ENCODE results near the gene DUSP19. TPM values are rescaled to one million over a fixed set of nuclear protein-coding genes. Genes with fewer than 3 reads are reported as not detected.
"Not testable (repeated sequence)": the region's sequence is repeated elsewhere in the genome, so short reads cannot be mapped to it uniquely, and the experiment has no call there.

The DUSP19 gene, protein sequence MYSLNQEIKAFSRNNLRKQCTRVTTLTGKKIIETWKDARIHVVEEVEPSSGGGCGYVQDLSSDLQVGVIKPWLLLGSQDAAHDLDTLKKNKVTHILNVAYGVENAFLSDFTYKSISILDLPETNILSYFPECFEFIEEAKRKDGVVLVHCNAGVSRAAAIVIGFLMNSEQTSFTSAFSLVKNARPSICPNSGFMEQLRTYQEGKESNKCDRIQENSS
- 3.4 and 3.9 TPM in 2 replicates for total RNA-seq (2014; rRNA removed; shearing (Covaris generic))

DNA sequence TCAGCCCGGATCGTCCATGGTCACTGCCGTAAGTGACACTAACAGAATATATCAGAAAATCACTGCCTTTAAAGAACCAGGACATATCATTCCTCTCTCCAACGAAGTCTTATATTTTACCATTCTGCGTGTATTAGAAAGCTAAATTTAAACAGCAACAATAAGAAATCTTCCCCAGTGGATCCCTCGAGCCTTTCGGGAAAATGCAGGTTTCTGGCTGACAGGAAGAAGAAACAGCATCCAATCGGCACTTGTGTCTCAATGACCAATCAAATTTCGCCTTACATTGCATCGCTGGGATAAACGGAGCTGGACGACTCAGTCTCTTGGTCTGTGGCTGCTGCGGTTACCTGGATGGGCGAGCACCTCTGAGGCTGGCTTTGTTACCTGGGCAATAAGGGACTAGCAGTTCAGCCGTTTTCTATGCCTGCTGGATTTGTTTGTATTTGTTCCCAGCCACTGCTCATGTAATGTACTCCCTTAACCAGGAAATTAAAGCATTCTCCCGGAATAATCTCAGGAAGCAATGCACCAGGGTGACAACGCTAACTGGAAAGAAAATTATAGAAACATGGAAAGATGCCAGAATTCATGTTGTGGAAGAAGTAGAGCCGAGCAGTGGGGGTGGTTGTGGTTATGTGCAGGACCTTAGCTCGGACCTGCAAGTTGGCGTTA is at the start of gene DUSP19:
DUSP19 (plus strand) TSS at position 284 of the 675 bp plus-strand sequence; CDS start at position 471, 187 bp downstream.
- H3K36me3 ChIP-seq, result no peaks in the 10 kb centered on the region
- H3K27me3 ChIP-seq, result 0 out of 2 replicates have a peak, but pooled peaks cover 3% of the 10 kb centered on the region
- H3K27ac ChIP-seq, result peak within 1 kb of the TSS; percentile 17; the same call in 1 of the 2 replicates
- DNase-seq, result peak; percentile 80 to 96
- H3K4me1 ChIP-seq, result no peaks in the 10 kb centered on the region; the same call in 1 of the 2 replicates
- H3K4me3 ChIP-seq, result peak within 1 kb of the TSS; percentile 72
- H3K9me3 ChIP-seq (replicated peaks), result no peaks in the 10 kb centered on the region

DNA sequence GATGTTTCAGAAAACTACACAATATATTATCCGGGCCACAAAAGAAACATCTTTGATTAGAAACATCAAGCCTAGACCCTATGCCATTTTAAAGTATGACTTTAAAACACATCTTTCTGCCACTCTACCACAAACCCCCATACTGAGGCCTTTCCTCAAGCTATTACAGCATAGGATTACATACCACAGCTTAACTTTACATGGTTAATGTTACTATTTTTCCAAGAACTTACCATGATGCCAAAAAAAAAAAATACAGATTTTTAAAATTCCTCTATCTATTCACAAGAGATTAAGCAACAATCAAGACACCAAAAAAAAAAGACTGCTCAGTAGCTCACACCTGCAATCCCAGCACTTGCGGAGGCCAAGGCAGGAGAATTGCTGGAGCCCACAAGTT is 49.3 kb upstream of the DUSP19 start:
- Histone ChIP-seq H3K27ac (no peak overlapping the region), H3K4me3 (no peak overlapping the region), H3K36me3 (peaks cover 10% of the 10 kb centered on the region), H3K27me3 (no peaks in the 10 kb centered on the region), H3K4me1 (peaks cover 10% of the 10 kb centered on the region; the same call in 1 of the 2 replicates), H3K9me3 (replicated peaks) (no peaks in the 10 kb centered on the region)
- no peak for DNase-seq

DNA sequence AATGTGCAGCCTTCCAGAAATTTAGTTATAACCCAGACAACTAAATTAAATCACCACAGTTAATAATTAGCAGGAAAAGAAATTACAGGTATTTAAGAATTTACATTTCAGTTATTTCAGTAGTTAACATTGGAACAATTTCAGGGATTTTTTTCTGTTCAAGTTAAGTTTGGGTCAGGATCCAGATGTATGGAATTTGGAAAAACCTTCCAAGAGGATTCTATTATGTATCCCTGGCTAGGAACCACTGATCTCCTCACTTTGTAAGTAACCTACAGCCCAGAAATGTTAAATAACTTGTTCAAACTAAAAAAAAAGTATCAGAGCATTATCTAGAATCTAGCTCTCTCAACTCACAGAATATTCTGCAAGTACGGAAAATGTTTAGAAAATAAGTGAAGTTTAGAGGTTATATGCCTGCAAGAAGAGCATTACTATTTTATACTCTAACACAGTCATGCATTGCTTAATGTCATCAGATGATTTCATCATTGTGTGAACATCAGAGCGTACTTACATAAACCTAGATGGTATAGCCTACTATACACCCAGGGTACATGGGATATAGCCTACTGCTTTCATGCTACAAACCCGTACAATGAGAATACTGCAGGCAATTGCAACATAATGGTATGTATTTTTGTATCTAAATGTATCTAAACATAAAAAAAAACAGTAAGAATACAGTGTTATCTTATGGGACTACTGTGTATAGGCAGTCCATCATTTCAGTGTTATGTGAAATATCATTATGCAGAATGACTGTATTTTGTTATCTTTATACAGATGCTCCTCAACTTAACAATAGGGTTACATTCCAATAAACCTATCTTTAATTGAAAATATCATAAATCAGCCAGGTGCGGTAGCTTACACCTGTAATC is 46.4 kb upstream of the DUSP19 start:
- Histone ChIP-seq H3K4me3 (no peak overlapping the region), H3K27me3 (no peaks in the 10 kb centered on the region), H3K36me3 (peaks cover 6% of the 10 kb centered on the region; the same call in 1 of the 2 replicates), H3K4me1 (peaks cover 13% of the 10 kb centered on the region), H3K27ac (no peak overlapping the region), H3K9me3 (replicated peaks) (no peaks in the 10 kb centered on the region)
- no peak for DNase-seq

DNA sequence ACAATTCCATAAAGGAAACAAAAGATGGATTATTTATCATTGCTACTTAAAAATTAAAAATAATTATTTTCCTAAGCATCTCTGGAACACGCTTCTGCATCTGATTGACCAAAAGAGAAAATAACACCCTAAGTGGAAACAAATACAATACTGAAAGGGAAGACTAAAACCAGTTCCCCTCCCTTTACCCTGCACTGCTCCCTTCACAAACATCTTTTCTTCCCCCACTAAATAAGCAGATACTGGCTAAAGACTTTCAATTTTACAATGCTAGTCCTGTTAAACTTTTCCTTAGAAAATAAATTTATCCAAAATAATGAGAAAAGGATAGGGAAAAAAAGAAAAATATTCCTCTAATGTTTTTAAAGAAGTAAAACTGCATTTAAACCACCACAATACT is 44.6 kb upstream of the DUSP19 start:
- no peak overlapping the region for H3K4me3 ChIP-seq
- no peaks in the 10 kb centered on the region for H3K36me3 ChIP-seq
- H3K27me3 ChIP-seq, result no peaks in the 10 kb centered on the region
- H3K9me3 ChIP-seq (replicated peaks), result no peaks in the 10 kb centered on the region
- H3K27ac ChIP-seq, result no peak overlapping the region
- DNase-seq, result no peak
- peaks cover 13% of the 10 kb centered on the region for H3K4me1 ChIP-seq

DNA sequence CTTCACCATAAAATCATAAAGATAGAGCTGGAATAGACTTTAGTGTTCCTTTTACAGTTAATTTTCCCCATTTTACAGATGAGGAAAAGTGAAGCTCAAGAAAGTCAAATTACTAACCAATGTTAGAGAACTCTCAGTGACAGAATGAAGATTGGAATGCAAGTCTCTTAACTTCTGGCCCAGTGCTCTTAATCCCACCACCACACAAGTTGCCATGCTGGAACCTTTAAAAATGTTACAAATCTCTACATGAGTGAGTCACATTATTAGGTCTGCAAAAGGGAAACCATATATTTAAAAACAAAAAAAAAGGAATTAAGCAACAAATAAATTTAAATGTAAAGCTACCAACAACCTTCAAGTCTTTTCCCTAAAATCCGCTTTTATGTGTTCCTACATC is 43.7 kb upstream of the DUSP19 start:
- Histone ChIP-seq H3K4me1 (peaks cover 13% of the 10 kb centered on the region), H3K27ac (no peak overlapping the region), H3K9me3 (replicated peaks) (no peaks in the 10 kb centered on the region), H3K27me3 (no peaks in the 10 kb centered on the region), H3K4me3 (no peak overlapping the region), H3K36me3 (no peaks in the 10 kb centered on the region)
- DNase-seq, result peak in 1 of 2 experiments; percentile 15

DNA sequence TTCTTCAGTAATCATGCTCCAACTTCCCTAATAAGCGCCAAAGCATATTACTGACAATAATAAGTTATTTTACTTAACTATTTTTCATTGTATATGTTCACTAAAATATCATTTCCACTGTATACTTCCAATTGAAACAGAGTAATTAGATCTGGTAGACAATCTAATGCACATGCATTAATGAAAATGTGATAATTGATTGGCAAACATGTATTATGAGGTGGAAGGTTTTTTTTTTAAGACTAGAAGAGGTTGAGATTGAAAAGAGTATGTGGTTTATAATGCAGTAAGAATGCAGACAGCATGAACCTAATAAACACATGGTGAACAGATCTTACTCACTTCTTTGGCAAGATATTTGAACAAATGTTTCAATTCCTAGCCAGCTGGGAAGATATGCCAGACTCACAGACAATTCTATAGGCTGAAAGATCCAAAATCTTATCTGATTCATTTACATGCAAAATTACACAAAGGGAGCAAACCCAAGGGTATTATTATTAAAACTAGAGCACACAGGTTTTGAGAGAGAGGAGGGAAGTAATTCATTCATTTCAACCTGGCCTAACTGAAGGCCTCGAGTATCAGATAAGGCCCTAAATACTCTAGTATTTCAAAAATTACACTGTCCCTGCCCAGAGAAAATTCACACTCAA is 43.1 kb upstream of the DUSP19 start:
- Histone ChIP-seq H3K36me3 (no peaks in the 10 kb centered on the region), H3K9me3 (replicated peaks) (no peaks in the 10 kb centered on the region), H3K27me3 (no peaks in the 10 kb centered on the region), H3K27ac (peak overlapping the region; percentile 37), H3K4me3 (peak overlapping the region; percentile 97), H3K4me1 (peaks cover 13% of the 10 kb centered on the region)
- DNase-seq, result peak in 1 of 2 experiments; percentile 22

DNA sequence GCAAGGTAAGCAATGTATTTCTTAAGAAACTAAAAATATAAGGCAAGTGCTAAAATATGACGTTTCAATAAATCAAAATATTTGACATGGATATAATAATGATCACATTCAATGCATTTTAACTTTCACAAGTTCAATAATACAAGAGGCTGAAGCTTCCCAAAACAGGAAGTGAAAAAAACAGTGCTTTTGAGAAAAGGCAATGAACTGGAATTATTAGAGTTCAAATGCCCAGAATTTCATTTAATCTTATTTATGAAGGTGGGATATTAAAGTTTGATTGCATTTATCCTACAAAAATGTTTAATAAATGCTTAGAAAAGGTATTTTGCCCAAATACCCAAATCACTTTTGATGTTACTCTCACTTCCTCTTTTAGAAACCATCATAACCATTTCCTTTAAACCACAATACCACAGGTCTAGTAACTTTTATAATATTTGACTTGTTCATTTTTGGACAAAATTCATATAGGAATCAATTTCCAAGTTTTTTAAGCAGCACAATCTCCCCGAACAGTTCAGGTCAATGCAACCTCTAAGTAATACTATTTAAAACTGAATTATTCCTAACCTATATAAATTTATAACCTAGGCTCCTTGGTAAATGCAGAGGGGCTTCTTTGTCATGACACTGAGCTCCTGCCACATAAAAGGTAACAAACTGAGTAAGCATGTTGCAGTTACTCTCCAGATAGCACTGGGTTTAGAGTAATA is 42.4 kb upstream of the DUSP19 start:
- peak in 1 of 2 experiments; percentile 7 for DNase-seq
- no peaks in the 10 kb centered on the region for H3K9me3 ChIP-seq (replicated peaks)
- peaks cover 13% of the 10 kb centered on the region for H3K4me1 ChIP-seq
- peak overlapping the region; percentile 37 for H3K27ac ChIP-seq
- H3K4me3 ChIP-seq, result peak overlapping the region; percentile 97
- no peaks in the 10 kb centered on the region for H3K36me3 ChIP-seq
- H3K27me3 ChIP-seq, result no peaks in the 10 kb centered on the region

DNA sequence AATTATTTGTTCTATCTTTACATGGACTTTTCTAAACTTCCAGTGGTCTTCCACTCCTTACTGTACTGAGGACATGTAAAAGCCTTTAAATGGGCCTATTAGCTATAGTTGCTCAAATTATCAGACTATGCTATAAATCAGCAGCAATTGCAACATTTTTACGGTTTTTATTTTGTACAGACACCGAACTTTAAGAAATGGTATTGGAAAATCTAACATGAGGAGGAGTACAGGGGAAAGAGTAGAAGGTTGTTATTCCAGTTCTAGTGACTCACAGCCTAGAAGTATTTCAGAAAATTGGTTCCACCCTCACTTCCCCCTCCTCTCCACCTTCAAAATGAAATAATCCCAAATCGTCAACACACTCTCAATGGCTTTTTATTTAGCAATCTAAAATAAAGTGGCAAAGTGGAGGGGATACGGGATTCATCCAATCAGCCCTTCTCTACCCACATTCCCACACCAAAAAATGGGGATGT is 41.4 kb upstream of the DUSP19 start:
- no peaks in the 10 kb centered on the region for H3K36me3 ChIP-seq
- H3K9me3 ChIP-seq (replicated peaks), result no peaks in the 10 kb centered on the region
- no peak for DNase-seq
- peak overlapping the region; percentile 97 for H3K4me3 ChIP-seq
- peaks cover 13% of the 10 kb centered on the region for H3K4me1 ChIP-seq
- H3K27ac ChIP-seq, result peak overlapping the region; percentile 93
- no peaks in the 10 kb centered on the region for H3K27me3 ChIP-seq

DNA sequence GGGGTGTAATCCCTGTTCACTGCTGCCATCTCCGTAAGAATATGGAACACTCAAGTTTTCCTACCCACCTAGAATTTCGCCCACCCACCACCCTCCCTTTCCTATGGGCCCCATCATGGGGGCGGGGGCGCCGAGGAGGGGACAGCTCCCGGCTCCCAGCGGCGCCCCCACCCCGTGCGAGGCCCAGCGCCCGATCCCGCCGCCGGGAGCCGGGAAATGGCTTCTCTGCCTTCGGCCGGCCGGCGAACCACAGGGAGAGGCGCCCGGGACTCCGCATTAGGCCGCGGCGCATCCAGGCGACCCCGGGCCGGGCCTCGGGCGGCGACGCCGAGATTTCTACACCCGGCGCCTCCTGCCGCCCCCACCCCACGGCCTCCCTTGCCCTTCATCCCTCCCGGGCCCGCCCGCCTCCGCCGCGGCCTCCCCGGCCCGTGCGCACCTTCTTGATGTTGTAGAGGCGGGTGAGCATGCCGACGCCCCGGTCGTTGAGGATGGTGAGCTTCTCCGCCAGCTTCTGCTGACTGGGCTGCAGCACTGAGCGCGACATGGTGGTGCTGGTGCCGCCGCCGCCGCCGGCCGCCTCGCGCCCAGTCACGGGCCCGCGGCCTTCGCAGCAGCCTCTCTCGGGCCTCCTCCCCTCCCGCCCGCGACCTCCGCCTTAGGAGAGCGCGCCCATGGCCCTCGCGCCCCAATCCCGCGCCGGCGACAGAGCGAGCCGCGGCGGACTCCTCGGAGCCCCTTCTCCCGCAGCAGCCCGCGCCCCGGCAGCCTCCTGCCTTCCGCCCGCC is 40.8 kb upstream of the DUSP19 start:
- H3K4me1 ChIP-seq, result peaks cover 13% of the 10 kb centered on the region
- peak overlapping the region; percentile 97 for H3K4me3 ChIP-seq
- peak; percentile 59 to 65 for DNase-seq
- peak overlapping the region; percentile 93 for H3K27ac ChIP-seq
- H3K9me3 ChIP-seq (replicated peaks), result no peaks in the 10 kb centered on the region
- no peaks in the 10 kb centered on the region for H3K36me3 ChIP-seq
- no peaks in the 10 kb centered on the region for H3K27me3 ChIP-seq

DNA sequence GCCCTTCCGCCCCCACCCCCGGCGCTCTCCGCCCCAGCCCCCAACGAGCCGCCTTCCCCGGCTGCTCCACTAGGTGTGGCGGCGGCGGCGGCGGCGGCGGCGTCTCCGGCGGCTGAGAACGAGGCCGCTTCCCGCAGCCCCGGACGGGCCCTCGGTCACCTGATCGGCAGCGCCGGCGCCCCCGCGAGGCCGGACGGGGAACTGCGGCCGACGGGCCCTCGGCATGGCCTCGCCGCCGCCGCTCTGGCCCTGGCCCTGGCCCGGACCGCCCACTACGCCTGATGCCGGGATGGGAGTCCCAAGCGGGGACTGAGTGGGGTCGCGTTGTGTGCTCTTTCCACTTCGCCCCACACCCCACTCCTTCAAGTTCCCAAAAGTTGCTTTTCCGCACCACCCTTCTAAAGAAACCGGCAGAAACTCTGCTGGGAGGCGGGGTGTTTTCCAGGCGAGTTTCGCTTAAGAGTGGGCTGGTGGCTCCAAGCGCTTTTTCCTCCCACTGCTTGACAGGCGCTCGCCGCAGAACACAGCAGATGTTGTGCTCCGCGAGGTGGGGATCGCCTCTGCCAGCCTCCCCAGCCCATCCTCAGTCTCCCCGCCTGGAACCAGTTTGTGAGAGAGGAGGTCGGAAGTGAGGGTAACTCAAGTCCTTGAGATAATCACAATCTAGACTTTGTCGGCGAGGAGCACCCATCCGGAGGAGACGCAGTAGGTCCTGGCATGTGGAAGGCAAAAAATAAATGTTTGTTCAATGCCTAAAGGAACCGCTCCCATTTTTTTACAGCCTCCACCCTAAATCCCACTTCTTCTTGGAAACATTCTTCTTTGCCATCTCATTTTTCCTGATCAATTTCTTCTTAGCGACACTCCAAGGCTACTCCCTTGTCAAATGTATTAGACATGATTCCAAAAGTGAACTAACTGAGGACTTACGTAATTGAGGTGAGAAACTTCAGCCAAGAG is 39.9 kb upstream of the DUSP19 start, which contains the start of gene NCKAP1:
NCKAP1 (minus strand) TSS at position 117 of the 960 bp plus-strand sequence. CDS start 358 bp downstream, outside the sequence.
- H3K4me3 ChIP-seq, result peak within 1 kb of the TSS; percentile 97
- no peaks in the 10 kb centered on the region for H3K27me3 ChIP-seq
- H3K9me3 ChIP-seq (replicated peaks), result no peaks in the 10 kb centered on the region
- DNase-seq, result peak; percentile 89 to 91
- H3K4me1 ChIP-seq, result peaks cover 13% of the 10 kb centered on the region
- H3K27ac ChIP-seq, result peak within 1 kb of the TSS; percentile 93
- H3K36me3 ChIP-seq, result no peaks in the 10 kb centered on the region

DNA sequence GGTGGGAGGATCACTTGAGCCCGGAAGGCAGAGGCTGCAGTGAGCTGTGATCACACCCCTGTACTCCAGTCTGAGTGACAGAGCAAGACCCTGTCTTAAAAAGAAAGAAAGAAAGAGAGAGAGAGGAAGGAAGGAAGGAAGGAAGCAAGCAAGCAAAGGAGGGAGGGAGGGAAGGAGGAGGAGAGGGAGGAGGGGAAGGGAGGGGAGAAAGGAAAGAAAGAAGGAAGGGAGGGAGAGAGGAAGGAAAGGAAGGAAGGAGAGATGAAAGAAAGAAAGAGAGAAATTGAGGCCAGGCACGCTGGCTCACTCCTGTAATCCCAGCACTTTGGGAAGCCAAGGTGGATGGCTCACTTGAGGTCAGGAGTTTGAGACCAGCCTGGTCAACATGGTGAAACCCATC is 37.9 kb upstream of the DUSP19 start:
- H3K4me3 ChIP-seq, result no peak overlapping the region
- H3K36me3 ChIP-seq, result no peaks in the 10 kb centered on the region
- H3K4me1 ChIP-seq, result peaks cover 7% of the 10 kb centered on the region
- no peaks in the 10 kb centered on the region for H3K27me3 ChIP-seq
- no peak overlapping the region for H3K27ac ChIP-seq
- H3K9me3 ChIP-seq (replicated peaks), result no peaks in the 10 kb centered on the region
- no peak for DNase-seq

DNA sequence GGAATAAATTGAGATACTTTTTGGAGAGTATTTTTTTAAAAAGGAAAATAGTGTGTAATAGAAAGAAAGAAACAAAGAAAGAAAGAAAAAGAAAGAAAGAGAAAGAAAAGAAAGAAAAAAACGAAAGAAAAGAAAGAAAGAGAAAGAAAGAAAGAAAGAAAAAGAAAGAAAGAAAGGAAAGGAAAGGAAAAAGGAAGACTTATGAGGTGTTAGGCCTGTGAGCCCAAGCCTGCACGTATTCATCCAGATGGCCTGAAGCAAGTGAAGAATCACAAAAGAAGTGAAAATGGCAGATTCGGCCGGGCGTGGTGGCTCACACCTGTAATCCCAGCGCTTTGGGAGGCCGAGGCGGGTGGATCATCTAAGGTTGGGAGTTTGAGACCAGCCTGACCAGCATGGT is 35.0 kb upstream of the DUSP19 start:
- H3K27ac ChIP-seq; H3K27me3 ChIP-seq; H3K9me3 ChIP-seq (replicated peaks); H3K4me3 ChIP-seq; H3K36me3 ChIP-seq; H3K4me1 ChIP-seq; DNase-seq: not testable (repeated sequence)
